ENCODE results near the gene CAPN2.
"Not testable (repeated sequence)": the region's sequence is repeated elsewhere in the genome, so short reads cannot be mapped to it uniquely, and the experiment has no call there.

Gene CAPN2

DNA sequence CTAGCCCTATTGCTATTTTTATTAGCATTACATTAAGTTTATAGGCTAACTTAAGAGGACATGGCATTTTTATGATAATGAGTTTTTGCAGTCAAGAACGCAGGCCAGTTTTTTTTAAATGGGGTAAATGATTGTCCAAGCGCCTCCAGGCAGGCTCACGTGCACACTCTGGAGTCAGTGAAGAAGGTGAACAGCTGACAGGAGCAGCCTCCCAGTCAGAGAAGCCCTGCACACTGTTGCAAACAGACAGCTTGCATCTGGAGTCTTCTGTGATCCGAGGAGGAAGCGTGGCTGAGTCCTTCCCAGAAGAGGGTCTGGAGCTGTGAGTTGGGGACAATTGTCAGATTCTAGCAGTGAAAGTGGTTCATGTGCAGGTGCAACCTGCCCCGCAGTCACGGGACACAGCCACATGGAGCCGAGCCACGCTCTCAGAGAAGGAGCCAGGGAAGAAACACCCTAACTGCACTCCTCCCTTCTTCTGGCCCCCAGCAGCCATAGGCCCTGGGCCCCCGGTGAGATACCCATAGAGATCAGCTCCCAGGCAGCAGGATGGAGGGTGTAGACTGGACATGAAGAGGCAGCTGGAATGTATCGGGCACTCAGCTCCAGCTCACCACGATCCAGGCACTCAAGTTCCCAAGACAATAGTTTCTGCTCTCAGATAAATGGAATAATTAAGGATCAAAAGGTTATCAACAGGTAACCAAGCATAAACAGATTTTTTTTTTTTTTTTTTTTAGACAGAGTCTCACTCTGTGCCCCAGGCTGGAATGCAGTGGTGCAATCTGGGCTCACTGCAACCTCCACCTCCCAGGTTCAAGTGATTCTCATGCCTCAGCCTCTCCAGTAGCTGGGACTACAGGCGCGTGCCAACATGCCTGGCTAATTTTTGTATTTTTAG lies 26.4 kb downstream of the CAPN2 start:
- no peaks in the 10 kb centered on the region for H4K20me1 ChIP-seq (ENCODE audit: insufficient read depth)
- H3K9ac ChIP-seq: no peak overlapping the region
- no peaks in the 10 kb centered on the region for H3K27me3 ChIP-seq (ENCODE audit: insufficient read depth, low read depth)
- H3K79me2 ChIP-seq (ENCODE audit: insufficient read depth, low read depth): no peaks in the 10 kb centered on the region
- no peaks in the 10 kb centered on the region for H3K36me3 ChIP-seq (ENCODE audit: insufficient read depth)
- TF ChIP-seq CTCF (conservative IDR thresholded peaks at IDR 0.05; ENCODE audit: low read depth, low read length): no peak
- H2AFZ ChIP-seq (ENCODE audit: low read depth): no peak overlapping the region
- H3K27ac ChIP-seq: no peak overlapping the region
- H3K4me1 ChIP-seq (ENCODE audit: low read depth, poor library complexity, severe bottlenecking): peaks cover 7% of the 10 kb centered on the region
- no peak overlapping the region for H3K4me2 ChIP-seq
- no peak overlapping the region for H3K4me3 ChIP-seq (IDR thresholded peaks at IDR 0.05; ENCODE audit: insufficient read depth, low read depth, low read length)

GRCh38 chr1:223739366-223740037 lies 27.2 kb downstream of the CAPN2 start:
- H2AFZ ChIP-seq (ENCODE audit: low read depth): no peak overlapping the region
- H3K27me3 ChIP-seq (ENCODE audit: insufficient read depth, low read depth): no peaks in the 10 kb centered on the region
- no peaks in the 10 kb centered on the region for H3K79me2 ChIP-seq (ENCODE audit: insufficient read depth, low read depth)
- peaks cover 4% of the 10 kb centered on the region for H3K4me1 ChIP-seq (ENCODE audit: low read depth, poor library complexity, severe bottlenecking)
- no peak overlapping the region for H3K27ac ChIP-seq
- no peak overlapping the region for H3K9ac ChIP-seq
- TF ChIP-seq CTCF (conservative IDR thresholded peaks at IDR 0.05; ENCODE audit: low read depth, low read length): no peak
- no peak overlapping the region for H3K4me3 ChIP-seq (IDR thresholded peaks at IDR 0.05; ENCODE audit: insufficient read depth, low read depth, low read length)
- H3K4me2 ChIP-seq: no peak overlapping the region
- H4K20me1 ChIP-seq (ENCODE audit: insufficient read depth): no peaks in the 10 kb centered on the region
- H3K36me3 ChIP-seq (ENCODE audit: insufficient read depth): no peaks in the 10 kb centered on the region

DNA sequence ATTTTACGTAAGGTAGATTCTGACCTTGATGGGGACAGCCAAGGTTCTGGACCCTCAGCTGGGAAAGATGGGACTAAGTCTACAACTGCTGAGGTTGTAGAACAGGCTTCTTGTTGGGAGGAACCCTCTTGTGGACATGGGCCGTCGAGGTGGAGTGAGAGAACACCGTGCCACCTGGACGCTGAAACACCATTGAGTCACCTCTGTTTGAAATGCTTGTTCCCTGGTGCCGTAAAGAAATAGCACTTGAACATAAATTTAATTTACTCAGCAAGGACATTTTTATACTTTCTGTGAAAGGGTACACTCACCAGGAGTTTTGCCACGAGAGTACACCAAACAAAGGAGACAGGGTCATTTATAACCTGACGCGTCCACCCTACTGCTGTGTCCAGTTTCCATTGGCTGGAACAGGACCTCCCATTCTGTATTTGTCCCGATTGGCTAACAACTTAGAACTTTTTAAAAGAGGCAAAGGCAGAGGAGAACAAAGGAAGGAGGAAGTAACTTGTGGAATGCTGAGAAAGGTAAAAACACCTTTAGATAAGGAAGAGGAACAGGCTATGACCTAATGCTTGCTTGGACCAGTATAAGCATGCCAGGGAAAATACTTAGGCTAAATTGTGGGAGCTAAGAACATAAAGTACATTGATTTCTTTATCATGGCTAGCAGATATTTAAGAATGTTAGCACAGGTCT lies 27.8 kb downstream of the CAPN2 start:
- H3K9ac ChIP-seq; H4K20me1 ChIP-seq (ENCODE audit: insufficient read depth); H3K36me3 ChIP-seq (ENCODE audit: insufficient read depth); H3K4me1 ChIP-seq (ENCODE audit: low read depth, poor library complexity, severe bottlenecking); H3K79me2 ChIP-seq (ENCODE audit: insufficient read depth, low read depth); H3K27me3 ChIP-seq (ENCODE audit: insufficient read depth, low read depth); H3K4me2 ChIP-seq; H3K27ac ChIP-seq; H2AFZ ChIP-seq (ENCODE audit: low read depth); H3K4me3 ChIP-seq (IDR thresholded peaks at IDR 0.05; ENCODE audit: insufficient read depth, low read depth, low read length): not testable (repeated sequence)

DNA sequence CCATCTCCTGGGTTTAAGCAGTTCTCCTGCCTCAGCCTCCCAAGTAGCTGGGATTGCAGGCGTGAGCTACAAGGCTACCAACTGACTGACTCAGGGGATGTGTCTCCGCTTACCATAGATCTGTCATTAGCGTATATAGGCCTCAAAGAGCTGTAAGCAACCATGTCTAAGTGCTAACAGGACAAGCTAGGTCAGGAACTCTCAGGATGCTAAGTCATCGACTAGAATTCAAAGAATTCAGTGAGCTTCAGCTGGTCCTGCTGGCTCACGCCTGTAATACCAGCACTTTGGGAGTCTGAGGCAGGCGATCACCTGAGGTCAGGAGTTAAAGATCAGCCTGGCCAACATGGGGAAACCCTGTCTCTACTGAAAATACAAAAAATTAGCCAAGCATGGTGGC lies 29.5 kb downstream of the CAPN2 start:
- Histone ChIP-seq H4K20me1 (ENCODE audit: insufficient read depth) (no peaks in the 10 kb centered on the region), H2AFZ (ENCODE audit: low read depth) (no peak overlapping the region), H3K4me1 (ENCODE audit: low read depth, poor library complexity, severe bottlenecking) (no peaks in the 10 kb centered on the region), H3K4me3 (IDR thresholded peaks at IDR 0.05; ENCODE audit: insufficient read depth, low read depth, low read length) (no peak overlapping the region), H3K9ac (no peak overlapping the region), H3K27ac (no peak overlapping the region), H3K4me2 (no peak overlapping the region), H3K27me3 (ENCODE audit: insufficient read depth, low read depth) (no peaks in the 10 kb centered on the region), H3K79me2 (ENCODE audit: insufficient read depth, low read depth) (no peaks in the 10 kb centered on the region), H3K36me3 (ENCODE audit: insufficient read depth) (no peaks in the 10 kb centered on the region)
- no peak for TF ChIP-seq CTCF (conservative IDR thresholded peaks at IDR 0.05; ENCODE audit: low read depth, low read length)
